AG09319 (cell line): Measurements from ENCODE around the gene PHLDB1.

Source experiments
- DNase-seq: peaks from one replicate; pipeline ENCODE4 v3.0.0-alpha.2; 2010; ENCODE audit warnings: low read depth; ENCODE audit errors: extremely low read depth
- CTCF ChIP-seq: IDR thresholded peaks from 2 replicates; pipeline ENCODE4 v1.5.1; 2011; ENCODE audit warnings: low read depth, mild to moderate bottlenecking, inconsistent platforms, low read length, moderate library complexity

PHLDB1 gene

GRCh38 chr11:118659314-118659952, 52.0 kb downstream of the PHLDB1 start:
- peak; percentile 49 for DNase-seq
- TF ChIP-seq CTCF = peak; percentile 94

- TF ChIP-seq CTCF = no peak
- no peak for DNase-seq
Measured at GRCh38 chr11:118659953-118660680, 52.7 kb downstream of the PHLDB1 start.

- TF ChIP-seq CTCF = no peak
- DNase-seq = no peak
Measured at GRCh38 chr11:118660681-118661424, 53.4 kb downstream of the PHLDB1 start.

DNA sequence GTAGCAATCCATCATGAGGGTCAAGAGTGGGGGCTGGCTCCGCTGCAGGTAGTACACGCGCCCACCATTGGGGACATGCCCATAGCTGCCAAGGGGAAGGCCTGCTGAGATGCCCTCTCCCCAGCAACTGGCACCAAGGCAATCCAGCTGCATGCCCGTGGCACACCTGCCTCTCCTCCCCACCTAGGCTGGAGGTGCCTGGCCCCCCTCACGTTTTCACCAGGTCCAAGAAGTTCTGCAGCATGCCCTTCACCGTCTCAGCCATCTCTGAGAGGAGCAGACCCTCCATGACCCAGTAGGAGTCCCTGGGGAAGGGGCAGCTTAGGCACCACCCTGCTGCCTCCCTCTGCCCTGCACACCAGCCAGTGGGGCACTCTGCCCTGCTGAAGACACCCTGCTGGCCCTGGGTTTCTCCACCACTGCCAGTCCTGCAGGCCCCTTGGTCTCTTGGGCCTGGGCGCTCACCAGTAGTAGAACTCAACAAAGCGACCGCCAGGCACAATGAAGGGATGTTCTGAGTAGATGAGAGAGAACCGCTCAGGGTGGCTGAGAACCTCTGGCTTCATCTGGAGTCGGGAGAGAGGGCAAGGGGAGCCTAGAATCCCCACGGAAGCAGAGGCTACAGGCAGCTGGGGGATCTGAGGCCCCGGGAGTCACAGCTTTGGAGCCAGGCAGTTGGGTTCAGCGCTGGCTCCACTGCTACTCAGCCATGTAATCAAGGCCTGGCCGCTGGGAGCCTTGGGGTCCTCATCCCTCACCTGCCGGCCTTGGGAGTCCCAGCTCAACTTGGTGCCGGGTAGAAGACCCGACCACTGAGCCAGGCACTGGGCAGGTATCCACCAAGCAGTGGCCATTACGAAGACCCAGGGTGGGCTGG, 54.2 kb downstream of the PHLDB1 start:
- no peak for DNase-seq
- TF ChIP-seq CTCF = no peak

DNA sequence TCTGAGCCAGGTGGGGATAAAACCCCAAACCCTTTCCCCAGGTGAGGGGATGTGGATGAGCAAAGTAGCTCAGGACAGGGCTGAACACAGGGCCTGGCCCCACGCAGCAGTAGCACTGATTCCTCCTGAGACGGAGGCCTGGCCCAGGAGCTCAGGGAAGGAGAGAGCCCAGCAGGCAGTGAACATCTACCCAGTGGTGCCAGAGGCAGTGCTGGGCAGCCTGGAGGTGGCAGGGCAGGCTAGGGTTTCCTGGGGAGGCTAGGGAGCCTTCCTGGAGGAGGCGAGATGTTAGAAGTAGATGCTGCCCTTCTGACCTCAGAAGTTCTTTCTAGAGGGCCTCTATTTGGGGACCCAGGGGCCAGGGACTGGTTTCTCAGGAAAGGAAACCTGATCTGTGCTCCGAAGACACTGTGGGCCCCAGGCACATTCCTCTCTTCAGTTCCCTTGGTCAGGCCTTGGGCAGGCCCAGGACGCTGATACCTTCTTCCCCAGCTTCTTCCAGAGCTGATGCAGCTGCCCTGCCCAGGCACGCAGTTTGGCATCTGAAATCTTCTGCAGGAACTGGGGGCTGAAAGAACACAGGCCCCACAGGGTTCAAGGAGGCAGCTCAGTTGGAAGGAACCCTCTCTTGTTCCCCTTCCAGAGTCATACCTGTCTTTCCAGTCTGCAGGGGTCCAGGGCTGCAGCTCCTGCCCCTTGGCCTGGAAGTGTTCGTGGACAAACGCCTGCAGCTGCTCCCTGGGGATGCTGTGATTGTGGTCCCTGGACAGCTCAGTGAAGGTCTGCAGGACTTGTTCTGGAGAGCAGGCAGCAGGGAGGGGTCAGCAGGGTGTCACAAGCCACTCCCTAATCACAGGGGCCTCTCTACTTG, 55.2 kb downstream of the PHLDB1 start:
- no peak for TF ChIP-seq CTCF
- no peak for DNase-seq

DNA sequence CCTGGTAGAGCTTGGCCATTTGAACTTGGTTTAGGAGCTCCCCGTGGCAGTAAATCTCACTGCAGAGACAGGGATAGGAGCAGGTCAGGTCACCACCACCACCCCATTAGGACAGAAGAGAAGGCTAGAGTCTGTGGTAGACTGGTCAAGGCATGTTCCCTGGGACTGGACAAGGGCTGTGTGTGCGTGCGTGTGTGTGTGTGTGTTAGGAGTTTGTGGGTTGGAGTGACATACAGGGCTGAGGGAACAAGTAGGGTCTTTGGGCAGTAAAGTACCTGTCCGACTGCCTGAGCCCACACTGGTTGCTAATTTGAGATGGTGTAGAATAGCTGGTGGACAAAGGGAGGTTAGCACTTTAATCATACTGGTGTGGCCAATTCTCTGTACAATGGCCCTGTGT, 56.0 kb downstream of the PHLDB1 start:
- TF ChIP-seq CTCF = no peak
- no peak for DNase-seq
